ENCODE data around the gene AIDA.

GRCh38 chr1:222728746-222729145 is 16.5 kb upstream of the AIDA start:
- TF ChIP-seq POLR2A (IDR thresholded peaks at IDR 0.05) (no peak), CTCF (IDR thresholded peaks at IDR 0.05) (no peak)

All from thyroid gland (tissue), 4 donors.